Spleen (tissue), 11 donors: Measurements from ENCODE around the gene ZNF76. TPM values are rescaled to one million over a fixed set of nuclear protein-coding genes. Genes with fewer than 3 reads are reported as not detected.
"Not testable (repeated sequence)": the region's sequence is repeated elsewhere in the genome, so short reads cannot be mapped to it uniquely, and the experiment has no call there.

Source experiments
- DNase-seq: peaks from one replicate; pipeline ENCODE4 v3.0.0-alpha.2; 2020
- H3K27ac ChIP-seq, 8 donors: fragments of 200-600 bp; sonication (generic) in 7 of 8; 1 replicate in 4 of 8; 2 replicates in 4 of 8; pipeline versions ENCODE4 v1.5.0 to v1.8.0; 2016 to 2021; ENCODE audit warnings: inconsistent platforms in 4 of 8, mild to moderate bottlenecking in 4 of 8, moderate library complexity in 1 of 8
- H3K27me3 ChIP-seq, 7 donors: fragments of 200-600 bp; sonication (generic) in 6 of 7; replicated peaks in 1 of 7; 1 replicate in 4 of 7; 2 replicates in 3 of 7; pipeline versions ENCODE4 v1.5.0 to v1.8.0; 2016 to 2021; ENCODE audit warnings: inconsistent platforms in 3 of 7, mild to moderate bottlenecking in 1 of 7
- H3K36me3 ChIP-seq, 6 donors: fragments of 200-600 bp; sonication (generic) in 5 of 6; 1 replicate in 4 of 6; 2 replicates in 2 of 6; pipeline versions ENCODE4 v1.5.0 to v1.8.0; 2016 to 2021; ENCODE audit warnings: inconsistent platforms in 2 of 6
- H3K4me1 ChIP-seq, 6 donors: fragments of 200-600 bp; sonication (generic) in 5 of 6; 1 replicate in 3 of 6; 2 replicates in 3 of 6; pipeline versions ENCODE4 v1.5.0 to v1.8.0; 2016 to 2021; ENCODE audit warnings: inconsistent platforms in 3 of 6
- H3K4me3 ChIP-seq, 8 donors: fragments of 200-600 bp; sonication (generic) in 7 of 8; 1 replicate in 4 of 8; 2 replicates in 4 of 8; pipeline versions ENCODE4 v1.5.0 to v1.8.0; 2016 to 2021; ENCODE audit warnings: inconsistent platforms in 4 of 8, mild to moderate bottlenecking in 4 of 8, moderate library complexity in 2 of 8
- H3K9me3 ChIP-seq, 8 donors: fragments of 200-600 bp; sonication (generic) in 7 of 8; 1 replicate in 4 of 8; 2 replicates in 4 of 8; pipeline versions ENCODE4 v1.5.0 to v1.8.0; 2016 to 2021; ENCODE audit warnings: inconsistent platforms in 4 of 8
- POLR2A ChIP-seq, 3 donors: fragments of 450-650 bp; IDR thresholded peaks; one replicate each; pipeline ENCODE4 v1.5.1; 2017; ENCODE audit warnings: antibody characterized with exemption in 3 of 3, mild to moderate bottlenecking in 1 of 3
- POLR2AphosphoS5 ChIP-seq, 3 donors: sonication (generic); formaldehyde crosslinking; IDR thresholded peaks; one replicate each; pipeline ENCODE4 v1.5.1; 2017; ENCODE audit warnings: antibody characterized with exemption in 3 of 3
- WGBS, 5 donors: extraction: QIAGEN DNeasy Blood & Tissue Kit in 3 of 5; methylation state at CpG; one replicate each; pipeline versions ENCODE4 v1.1.5 to v1.1.7; 2013 to 2018; 5-methylcytosine and 5-hydroxymethylcytosine counted together
- intact Hi-C: fragments of 100-400 bp; cut with DNase I; formaldehyde crosslinking; loops from one replicate; pipeline ENCODE4 v1.15.0; 2023; ENCODE audit warnings: low total_unique reads
- polyA plus RNA-seq, 3 donors: library from polyadenylated mRNA; stranded (reverse); fragments of 200-250 nt; gene quantifications; one replicate each; pipeline ENCODE4 v1.2.1, GENCODE V29; 2013
- total RNA-seq, 7 donors: library from RNA; depleted of rRNA in 3 of 7; stranded (reverse); fragments of >200 nt in 3 of 7; fragmentation: NEBNext Ultra II Directional in 4 of 7; extraction: Animal tissue kit (Norgen Biotek cat#: 25700) in 4 of 7; gene quantifications; one replicate each; pipeline versions ENCODE4 v1.1.0 to v1.2.1, GENCODE V29; 2016 to 2021
- TF ChIP-seq, protein P1 (sequence below), 11 experiments: fragments of 200-600 bp in 7 of 11; fragments of 450-650 bp in 4 of 11; sonication (generic) in 4 of 11; IDR thresholded peaks in 8 of 11; conservative IDR thresholded peaks in 3 of 11; 1 replicate in 7 of 11; 2 replicates in 4 of 11; pipeline versions ENCODE4 v1.4.0 to v1.8.0; 2016 to 2021; ENCODE audit warnings: antibody characterized with exemption in 11 of 11, inconsistent platforms in 4 of 11, mild to moderate bottlenecking in 1 of 11
- donor health status: healthy with polysubstance abuse.
- donor health status: DM: no; HTN: no; CAD: no; lungs with moderate emphysema.
- donor health status: DM: no; HTN: no; CAD: no.
- donor health status: Bipolar disorder and iron deficiency.
- donor health status: healthy.
- donor health status: DM: no; HTN: no; CAD: no.
- donor health status: DM: yes; HTN: yes; CAD: no.

Gene ZNF76
- total and polyA plus RNA-seq, 10 donors: 25.6 to 80.0 (median 57.8) TPM

DNA sequence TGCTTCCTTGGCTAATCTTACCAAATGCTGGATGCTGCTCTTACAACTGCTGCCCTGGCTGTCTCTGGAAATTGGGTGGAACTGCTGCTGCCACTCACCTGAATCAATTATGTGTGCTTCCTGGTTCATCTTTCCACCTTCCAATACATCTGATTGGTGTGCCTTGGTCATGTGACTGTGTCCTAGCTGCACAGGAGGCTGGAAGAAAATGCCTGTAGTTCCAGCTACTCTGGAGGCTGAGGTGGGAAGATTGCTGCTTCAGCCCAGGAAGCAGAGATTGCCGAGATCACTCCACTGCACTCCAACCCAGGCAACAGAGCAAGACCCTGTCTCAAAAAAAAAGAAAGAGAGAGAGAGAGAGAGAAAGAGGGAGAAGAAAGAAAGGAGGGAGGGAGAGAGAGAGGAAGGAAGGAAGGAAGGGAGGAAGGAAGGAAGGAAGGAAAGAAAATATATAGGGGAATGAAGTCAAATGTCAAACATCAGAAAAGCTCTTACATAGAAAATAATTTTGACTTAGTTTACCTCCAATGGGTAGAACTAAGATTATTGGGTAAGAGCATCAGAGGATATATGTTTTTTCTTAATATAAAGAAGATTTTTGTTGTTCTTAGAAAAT, 68.7 kb downstream of the ZNF76 start:
- 95 to 96% (median 95%) methylated on average over 1 of the region's 1 CpG for WGBS, 5 donors
- H3K27me3 ChIP-seq: no peaks in the 10 kb centered on the region
- intact Hi-C loops: no loop called here

DNA sequence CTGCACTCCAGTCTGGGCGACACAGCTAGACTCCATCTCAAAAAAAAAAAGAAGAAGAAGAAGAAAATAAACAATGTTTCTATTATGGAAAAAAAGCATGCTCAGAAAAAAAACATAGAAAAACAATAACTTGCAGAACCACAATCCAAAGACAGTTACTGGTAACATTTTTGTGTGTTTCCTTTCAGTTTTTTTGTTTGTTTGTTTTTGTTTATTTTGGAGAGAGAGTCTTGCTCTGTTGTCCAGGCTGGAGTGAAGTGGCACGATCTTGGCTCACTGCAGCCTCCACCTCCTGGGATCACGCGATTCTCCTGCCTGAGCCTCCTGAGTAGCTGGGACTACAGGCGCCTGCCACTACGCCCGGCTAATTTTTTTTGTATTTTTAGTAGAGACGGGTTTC, 69.4 kb downstream of the ZNF76 start:
- peaks cover 0 to 19% (median 13%) of the 10 kb centered on the region in 6 donors for H3K4me1 ChIP-seq
- intact Hi-C loops, H3K9me3 ChIP-seq, DNase-seq, H3K27ac ChIP-seq, H3K27me3 ChIP-seq, H3K4me3 ChIP-seq: not testable (repeated sequence)
- WGBS, 5 donors: 92 to 97% (median 95%) methylated on average over 8 of the region's 8 CpGs
- H3K36me3 ChIP-seq: peaks cover 0 to 27% (median 14%) of the 10 kb centered on the region in 6 donors

More for the DNA sequence above, 68.7 kb downstream of the ZNF76 start:
- H3K4me3 ChIP-seq: no peak overlapping the region
- H3K27ac ChIP-seq: peak overlapping the region in 2 of 8 donors; percentile 47 to 65
- no peak for TF ChIP-seq POLR2A (IDR thresholded peaks at IDR 0.05)
- no peak for TF ChIP-seq POLR2AphosphoS5 (IDR thresholded peaks at IDR 0.05)
- peaks cover 0 to 19% (median 13%) of the 10 kb centered on the region in 6 donors for H3K4me1 ChIP-seq
- DNase-seq: no peak
- H3K36me3 ChIP-seq: peaks cover 0 to 32% (median 14%) of the 10 kb centered on the region in 6 donors
- no peaks in the 10 kb centered on the region for H3K9me3 ChIP-seq

DNA sequence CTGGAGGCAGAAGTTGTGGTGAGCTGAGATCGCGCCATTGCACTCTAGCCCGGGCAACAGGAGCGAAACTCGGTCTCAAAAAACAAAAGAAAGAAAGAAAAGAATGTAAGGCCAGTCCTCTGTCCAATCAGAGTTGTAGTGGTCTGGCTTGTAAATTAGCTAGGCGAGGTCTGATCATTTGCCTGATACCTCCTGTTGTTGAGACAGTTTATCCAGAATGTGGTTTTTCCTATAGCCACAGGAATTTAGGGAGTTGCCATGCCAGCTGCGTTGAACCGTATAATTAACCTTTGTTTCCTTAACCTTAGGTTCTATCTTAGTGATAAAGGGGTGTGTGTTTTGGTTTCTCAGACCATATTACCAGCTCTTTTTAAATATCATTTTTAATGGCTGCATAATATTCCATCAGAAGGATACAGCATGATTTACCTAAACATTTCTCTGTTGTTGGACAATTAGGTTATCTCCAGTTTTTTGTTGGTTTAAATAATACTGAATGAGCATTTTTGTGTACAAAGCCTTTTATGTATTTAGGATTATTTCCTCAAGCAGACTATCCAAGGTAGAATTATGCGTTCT, 71.1 kb downstream of the ZNF76 start:
- no peak for DNase-seq
- H3K36me3 ChIP-seq: peaks cover 0 to 11% (median under 1%) of the 10 kb centered on the region in 6 donors
- H3K9me3 ChIP-seq: peaks cover 0 to 3% (median 0%) of the 10 kb centered on the region in 8 donors
- TF ChIP-seq POLR2AphosphoS5 (IDR thresholded peaks at IDR 0.05): no peak
- TF ChIP-seq, protein P1, sequence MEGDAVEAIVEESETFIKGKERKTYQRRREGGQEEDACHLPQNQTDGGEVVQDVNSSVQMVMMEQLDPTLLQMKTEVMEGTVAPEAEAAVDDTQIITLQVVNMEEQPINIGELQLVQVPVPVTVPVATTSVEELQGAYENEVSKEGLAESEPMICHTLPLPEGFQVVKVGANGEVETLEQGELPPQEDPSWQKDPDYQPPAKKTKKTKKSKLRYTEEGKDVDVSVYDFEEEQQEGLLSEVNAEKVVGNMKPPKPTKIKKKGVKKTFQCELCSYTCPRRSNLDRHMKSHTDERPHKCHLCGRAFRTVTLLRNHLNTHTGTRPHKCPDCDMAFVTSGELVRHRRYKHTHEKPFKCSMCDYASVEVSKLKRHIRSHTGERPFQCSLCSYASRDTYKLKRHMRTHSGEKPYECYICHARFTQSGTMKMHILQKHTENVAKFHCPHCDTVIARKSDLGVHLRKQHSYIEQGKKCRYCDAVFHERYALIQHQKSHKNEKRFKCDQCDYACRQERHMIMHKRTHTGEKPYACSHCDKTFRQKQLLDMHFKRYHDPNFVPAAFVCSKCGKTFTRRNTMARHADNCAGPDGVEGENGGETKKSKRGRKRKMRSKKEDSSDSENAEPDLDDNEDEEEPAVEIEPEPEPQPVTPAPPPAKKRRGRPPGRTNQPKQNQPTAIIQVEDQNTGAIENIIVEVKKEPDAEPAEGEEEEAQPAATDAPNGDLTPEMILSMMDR (IDR thresholded peaks at IDR 0.05 in 8 of 11, conservative IDR thresholded peaks at IDR 0.05 in 3 of 11): no peak
- TF ChIP-seq POLR2A (IDR thresholded peaks at IDR 0.05): no peak
- peaks cover 0 to 19% (median 13%) of the 10 kb centered on the region in 6 donors for H3K4me1 ChIP-seq
- no peak overlapping the region for H3K27ac ChIP-seq
- H3K4me3 ChIP-seq: no peak overlapping the region
- 94 to 97% (median 95%) methylated on average over 9 of the region's 9 CpGs for WGBS, 5 donors
- no peaks in the 10 kb centered on the region for H3K27me3 ChIP-seq
- intact Hi-C loops: no loop called here

DNA sequence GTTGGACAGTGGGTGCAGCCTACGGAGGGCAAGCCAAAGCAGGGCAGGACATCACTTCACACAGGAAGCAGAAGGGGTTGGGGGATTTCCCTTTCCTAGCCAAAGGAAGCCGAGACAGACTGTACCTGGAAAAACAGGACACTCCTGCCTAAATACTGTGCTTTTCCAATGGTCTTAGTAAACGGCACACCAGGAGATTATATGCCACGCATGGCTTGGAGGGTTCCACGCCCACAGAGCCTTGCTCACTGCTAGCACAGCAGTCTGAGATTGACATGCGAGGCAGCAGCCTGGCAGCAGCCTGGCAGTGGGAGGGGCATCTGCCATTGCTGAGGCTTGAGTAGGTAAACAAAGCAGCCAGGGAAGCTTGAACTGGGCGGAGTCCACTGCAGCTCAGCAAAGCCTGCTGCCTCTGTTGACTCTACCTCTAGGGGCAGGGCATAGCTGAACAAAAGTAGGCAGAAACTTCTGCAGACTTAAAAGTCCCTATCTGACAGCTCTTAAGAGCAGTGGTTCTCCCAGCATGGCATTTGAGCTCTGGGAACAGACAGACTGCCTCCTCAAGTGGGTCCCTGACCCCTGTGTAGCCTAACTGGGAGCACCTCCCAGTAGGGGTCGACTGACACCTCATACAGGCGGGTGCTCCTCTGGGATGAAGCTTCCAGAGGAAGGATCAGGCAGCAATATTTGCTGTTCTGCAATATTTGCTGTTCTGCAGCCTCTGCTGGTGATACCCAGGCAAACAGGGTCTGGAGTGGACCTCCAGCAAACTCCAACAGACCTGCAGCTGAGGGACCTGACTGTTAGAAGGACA, 72.7 kb downstream of the ZNF76 start:
- H3K36me3 ChIP-seq, H3K9me3 ChIP-seq, H3K4me3 ChIP-seq, H3K27me3 ChIP-seq, intact Hi-C loops: not testable (repeated sequence)
- peak; percentile 79 for DNase-seq
- Histone ChIP-seq H3K27ac (peak overlapping the region in 1 of 8 donors; percentile 9), H3K4me1 (peaks cover 0 to 13% (median 8%) of the 10 kb centered on the region in 6 donors)
- peak in 1 of 3 donors; percentile 41 for TF ChIP-seq POLR2AphosphoS5 (IDR thresholded peaks at IDR 0.05)
- TF ChIP-seq, protein P1 (IDR thresholded peaks at IDR 0.05 in 8 of 11, conservative IDR thresholded peaks at IDR 0.05 in 3 of 11): peak in 3 of 11 experiments; percentile 10 to 22 (median 16)
- WGBS, 5 donors: 66 to 81% (median 77%) methylated on average over 6 to 9 of the region's 9 CpGs
